SK-N-SH treated with all-trans-retinoic acid at 6 μM for 48 hours (cell line): ENCODE results near the gene RRAS.
A peak's percentile ranks its signal among the peaks of the same experiment; 100 is the strongest.

Source experiments
- ATAC-seq: fragments of 200-7000 bp; cut with Tn5 transposase; 3 replicates; pipeline ENCODE4 v1.9.1; 2020; ENCODE audit warnings: mild to moderate bottlenecking, moderate library complexity
- ARNTL ChIP-seq: fragments of 450-650 bp; formaldehyde crosslinking; IDR thresholded peaks from 2 replicates; pipeline ENCODE4 v1.5.0; 2020; ENCODE audit warnings: low read depth, mild to moderate bottlenecking, moderate library complexity, borderline replicate concordance
- BACH2 ChIP-seq: fragments of 250-450 bp; sonication (Bioruptor Pico); IDR thresholded peaks from 2 replicates; pipeline ENCODE4 v1.9.0; 2021; ENCODE audit warnings: mild to moderate bottlenecking, borderline replicate concordance
- CREB5 ChIP-seq: fragments of 250-450 bp; sonication (Bioruptor Pico); IDR thresholded peaks from 2 replicates; pipeline ENCODE4 v1.5.1; 2020; ENCODE audit warnings: low read depth, mild to moderate bottlenecking, moderate library complexity
- CSDC2 ChIP-seq: fragments of 250-450 bp; sonication (Bioruptor Pico); IDR thresholded peaks from 2 replicates; pipeline ENCODE4 v1.5.0; 2020; ENCODE audit warnings: mild to moderate bottlenecking, moderate library complexity
- CSRNP3 ChIP-seq: fragments of 250-450 bp; sonication (Bioruptor Pico); IDR thresholded peaks from 2 replicates; pipeline ENCODE4 v1.5.1; 2021; ENCODE audit warnings: mild to moderate bottlenecking, moderate library complexity
- ESRRG ChIP-seq: fragments of 250-450 bp; sonication (Bioruptor Pico); IDR thresholded peaks from 2 replicates; pipeline ENCODE4 v1.6.1; 2021; ENCODE audit warnings: mild to moderate bottlenecking
- GLIS3 ChIP-seq: fragments of 250-450 bp; sonication (Bioruptor Pico); IDR thresholded peaks from 2 replicates; pipeline ENCODE4 v1.5.0; 2020; ENCODE audit warnings: mild to moderate bottlenecking, moderate library complexity
- ISL1 ChIP-seq: fragments of 250-450 bp; sonication (Bioruptor Pico); IDR thresholded peaks from 2 replicates; pipeline ENCODE4 v2.1.2; 2022; ENCODE audit warnings: mild to moderate bottlenecking, moderate library complexity
- OSR1 ChIP-seq: fragments of 250-450 bp; sonication (Bioruptor Pico); IDR thresholded peaks from 2 replicates; pipeline ENCODE4 v1.8.0; 2022; ENCODE audit warnings: moderate library complexity, mild to moderate bottlenecking, inconsistent platforms
- PATZ1 ChIP-seq: fragments of 250-450 bp; sonication (Bioruptor Pico); IDR thresholded peaks from 2 replicates; pipeline ENCODE4 v1.8.0; 2020; ENCODE audit warnings: mild to moderate bottlenecking, moderate library complexity, borderline replicate concordance
- POU6F1 ChIP-seq: fragments of 250-450 bp; sonication (Bioruptor Pico); IDR thresholded peaks from 2 replicates; pipeline ENCODE4 v1.8.0; 2021; ENCODE audit warnings: low read depth, mild to moderate bottlenecking, moderate library complexity, borderline replicate concordance
- PPARA ChIP-seq: fragments of 250-450 bp; sonication (Bioruptor Pico); IDR thresholded peaks from 2 replicates; pipeline ENCODE4 v1.5.0; 2020; ENCODE audit warnings: mild to moderate bottlenecking, borderline replicate concordance
- RARB ChIP-seq: fragments of 250-450 bp; sonication (Bioruptor Pico); IDR thresholded peaks from 2 replicates; pipeline ENCODE4 v1.8.0; 2021; ENCODE audit warnings: mild to moderate bottlenecking, moderate library complexity
- SNAI2 ChIP-seq: fragments of 250-450 bp; sonication (Bioruptor Pico); IDR thresholded peaks from 2 replicates; pipeline ENCODE4 v1.5.0; 2020; ENCODE audit warnings: mild to moderate bottlenecking, moderate library complexity
- TOX ChIP-seq: fragments of 250-450 bp; sonication (Bioruptor Pico); IDR thresholded peaks from 2 replicates; pipeline ENCODE4 v1.8.0; 2021; ENCODE audit warnings: mild to moderate bottlenecking, moderate library complexity, borderline replicate concordance
- TSHZ2 ChIP-seq: fragments of 250-450 bp; sonication (Bioruptor Pico); IDR thresholded peaks from 2 replicates; pipeline ENCODE4 v1.5.0; 2020; ENCODE audit warnings: mild to moderate bottlenecking, moderate library complexity
- ZC3H10 ChIP-seq: fragments of 250-450 bp; sonication (Bioruptor Pico); IDR thresholded peaks from 2 replicates; pipeline ENCODE4 v1.5.1; 2021; ENCODE audit warnings: mild to moderate bottlenecking, moderate library complexity
- ZNF565 ChIP-seq: fragments of 450-650 bp; formaldehyde crosslinking; conservative IDR thresholded peaks from 2 replicates; pipeline ENCODE4 v1.5.0; 2020; ENCODE audit warnings: low read depth, mild to moderate bottlenecking, moderate library complexity
- ZNF70 ChIP-seq: fragments of 450-650 bp; formaldehyde crosslinking; IDR thresholded peaks from 2 replicates; pipeline ENCODE4 v1.5.0; 2020; ENCODE audit warnings: mild to moderate bottlenecking, moderate library complexity
- ZNF8 ChIP-seq: fragments of 450-650 bp; formaldehyde crosslinking; IDR thresholded peaks from 2 replicates; pipeline ENCODE4 v1.5.0; 2020; ENCODE audit warnings: mild to moderate bottlenecking, moderate library complexity

RRAS gene

GRCh38 chr19:49678985-49679770 is 39.2 kb upstream of the RRAS start:
- no peak for TF ChIP-seq PPARA (CRISPR knock-in tag)
- TF ChIP-seq ARNTL (CRISPR knock-in tag) = no peak
- TF ChIP-seq CSRNP3 = no peak
- no peak for TF ChIP-seq ZNF8 (CRISPR knock-in tag)
- TF ChIP-seq RARB = no peak
- no peak for TF ChIP-seq POU6F1 (CRISPR knock-in tag)
- no peak for TF ChIP-seq CSDC2
- TF ChIP-seq GLIS3 (CRISPR knock-in tag) = no peak
- no peak for TF ChIP-seq TSHZ2
- no peak for TF ChIP-seq SNAI2 (CRISPR knock-in tag)
- TF ChIP-seq OSR1 (CRISPR knock-in tag) = no peak
- TF ChIP-seq TOX (CRISPR knock-in tag) = no peak
- TF ChIP-seq PATZ1 (CRISPR knock-in tag) = no peak
- no peak for ATAC-seq

- no peak for TF ChIP-seq RARB
- no peak for TF ChIP-seq OSR1 (CRISPR knock-in tag)
- TF ChIP-seq ISL1 = no peak
- TF ChIP-seq ZC3H10 (CRISPR knock-in tag) = no peak
- no peak for TF ChIP-seq CREB5 (CRISPR knock-in tag)
- no peak for TF ChIP-seq ZNF565 (CRISPR knock-in tag)
- TF ChIP-seq BACH2 (CRISPR knock-in tag) = no peak
- TF ChIP-seq PPARA (CRISPR knock-in tag) = no peak
- no peak for TF ChIP-seq ESRRG (CRISPR knock-in tag)
- TF ChIP-seq TSHZ2 = no peak
- no peak for TF ChIP-seq ZNF70 (CRISPR knock-in tag)
- TF ChIP-seq, all 23 proteins: peak for 0
- peak; percentile 25 for ATAC-seq
Measured at GRCh38 chr19:49677901-49678674, 38.1 kb upstream of the RRAS start.
